ENCODE measurements around the gene FRAS1.
"Not testable (repeated sequence)": the region's sequence is repeated elsewhere in the genome, so short reads cannot be mapped to it uniquely, and the experiment has no call there.

DNA sequence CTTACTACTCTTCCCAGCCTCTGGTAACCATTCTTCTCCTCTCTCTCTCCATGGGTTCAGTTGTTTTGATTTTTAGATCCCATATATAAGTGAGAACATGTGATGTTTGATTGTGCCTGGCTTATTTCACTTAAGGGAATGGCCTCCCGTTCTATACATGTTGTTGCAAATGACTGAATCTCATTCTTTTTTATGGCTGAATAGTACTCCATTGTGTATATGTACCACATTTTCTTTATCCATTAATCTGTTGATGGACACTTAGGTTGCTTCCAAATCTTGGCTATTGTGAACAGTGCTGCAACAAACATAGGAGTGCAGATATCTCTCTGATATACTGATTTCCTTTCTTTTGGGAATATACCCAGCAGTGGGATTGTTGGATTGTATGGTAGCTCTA, 410.1 kb downstream of the FRAS1 start:
- not testable (repeated sequence) for TF ChIP-seq POLR2A (IDR thresholded peaks at IDR 0.05)
- TF ChIP-seq, protein P1, sequence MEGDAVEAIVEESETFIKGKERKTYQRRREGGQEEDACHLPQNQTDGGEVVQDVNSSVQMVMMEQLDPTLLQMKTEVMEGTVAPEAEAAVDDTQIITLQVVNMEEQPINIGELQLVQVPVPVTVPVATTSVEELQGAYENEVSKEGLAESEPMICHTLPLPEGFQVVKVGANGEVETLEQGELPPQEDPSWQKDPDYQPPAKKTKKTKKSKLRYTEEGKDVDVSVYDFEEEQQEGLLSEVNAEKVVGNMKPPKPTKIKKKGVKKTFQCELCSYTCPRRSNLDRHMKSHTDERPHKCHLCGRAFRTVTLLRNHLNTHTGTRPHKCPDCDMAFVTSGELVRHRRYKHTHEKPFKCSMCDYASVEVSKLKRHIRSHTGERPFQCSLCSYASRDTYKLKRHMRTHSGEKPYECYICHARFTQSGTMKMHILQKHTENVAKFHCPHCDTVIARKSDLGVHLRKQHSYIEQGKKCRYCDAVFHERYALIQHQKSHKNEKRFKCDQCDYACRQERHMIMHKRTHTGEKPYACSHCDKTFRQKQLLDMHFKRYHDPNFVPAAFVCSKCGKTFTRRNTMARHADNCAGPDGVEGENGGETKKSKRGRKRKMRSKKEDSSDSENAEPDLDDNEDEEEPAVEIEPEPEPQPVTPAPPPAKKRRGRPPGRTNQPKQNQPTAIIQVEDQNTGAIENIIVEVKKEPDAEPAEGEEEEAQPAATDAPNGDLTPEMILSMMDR (IDR thresholded peaks at IDR 0.05) = not testable (repeated sequence)

All from heart left ventricle (tissue), 13 donors.